Measurements from ENCODE around the gene ADRA1B.

The ADRA1B gene

DNA sequence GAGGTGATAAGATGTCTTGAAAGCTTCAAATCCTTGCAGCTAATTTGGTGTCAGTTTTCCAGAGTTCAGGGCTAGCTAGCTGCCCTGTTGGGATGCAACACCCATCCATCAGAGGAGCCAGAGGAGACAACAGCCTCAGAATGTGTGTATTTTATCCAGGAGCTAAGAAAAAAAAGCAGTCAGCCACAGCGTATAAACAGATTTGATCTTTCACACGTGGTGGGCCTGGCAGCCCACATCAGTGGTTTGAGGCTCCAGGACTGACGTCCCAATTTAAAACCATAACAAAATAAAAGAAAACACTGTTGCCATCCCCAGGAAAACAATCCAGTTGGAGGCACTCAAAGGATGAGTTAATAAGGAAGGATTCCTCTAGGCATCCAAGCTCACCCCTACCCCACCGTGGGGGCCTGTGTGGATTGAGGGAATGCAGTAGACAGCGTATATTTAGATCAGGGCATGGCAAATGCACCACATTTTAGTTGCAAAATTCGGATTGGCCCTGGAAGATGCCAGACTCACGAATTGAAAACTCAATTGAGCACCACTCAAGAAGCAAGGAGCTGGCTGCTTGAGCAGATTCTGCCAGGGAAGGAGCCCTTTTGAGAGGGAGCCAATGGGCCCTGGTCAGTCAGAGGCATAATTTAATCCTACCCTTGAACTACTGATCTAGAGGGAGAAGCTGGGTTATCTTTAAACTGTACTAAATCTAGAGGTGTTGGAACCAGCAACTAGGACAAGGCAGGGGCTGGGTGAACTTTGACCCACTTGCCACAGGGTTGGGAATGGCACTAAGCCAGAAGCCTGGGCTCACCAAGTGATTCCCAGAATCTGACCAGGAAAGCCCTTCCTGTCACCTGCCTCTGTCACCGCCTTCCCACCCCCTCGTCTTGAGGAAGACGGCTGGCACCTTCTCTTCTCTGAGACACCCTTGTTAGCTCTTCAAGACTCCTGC, 17.5 kb downstream of the ADRA1B start:
- Histone ChIP-seq H3K36me3 (ENCODE audit: control insufficient read depth, insufficient read depth, low read length, severe bottlenecking) (no peaks in the 10 kb centered on the region), H3K9ac (ENCODE audit: low read length) (no peak overlapping the region)
- DNase-seq (ENCODE audit: low read depth): no peak

GRCh38 chr5:159935946-159936345, 19.7 kb downstream of the ADRA1B start:
- no peak overlapping the region for H3K9ac ChIP-seq (ENCODE audit: low read length)
- peaks cover 4% of the 10 kb centered on the region for H3K4me1 ChIP-seq (ENCODE audit: control insufficient read depth, insufficient read depth, low read length)
- no peaks in the 10 kb centered on the region for H3K9me3 ChIP-seq (ENCODE audit: control insufficient read depth, low read length)
- no peak for DNase-seq (ENCODE audit: low read depth)
- H3K36me3 ChIP-seq (ENCODE audit: control insufficient read depth, insufficient read depth, low read length, severe bottlenecking): no peaks in the 10 kb centered on the region
- peaks cover 11% of the 10 kb centered on the region for H3K27me3 ChIP-seq (replicated peaks; ENCODE audit: control insufficient read depth, insufficient read depth, low read length)
- H3K4me3 ChIP-seq (ENCODE audit: low read length): no peak overlapping the region

More for the DNA sequence above, 17.5 kb downstream of the ADRA1B start:
- Histone ChIP-seq H3K4me1 (ENCODE audit: control insufficient read depth, insufficient read depth, low read length) (peaks cover 10% of the 10 kb centered on the region), H3K4me3 (ENCODE audit: low read length) (no peak overlapping the region), H3K9me3 (ENCODE audit: control insufficient read depth, low read length) (no peaks in the 10 kb centered on the region), H3K27me3 (replicated peaks; ENCODE audit: control insufficient read depth, insufficient read depth, low read length) (no peaks in the 10 kb centered on the region)

GRCh38 chr5:159936686-159937329, 20.5 kb downstream of the ADRA1B start:
- no peak overlapping the region for H3K9ac ChIP-seq (ENCODE audit: low read length)
- no peaks in the 10 kb centered on the region for H3K36me3 ChIP-seq (ENCODE audit: control insufficient read depth, insufficient read depth, low read length, severe bottlenecking)
- no peaks in the 10 kb centered on the region for H3K9me3 ChIP-seq (ENCODE audit: control insufficient read depth, low read length)
- H3K27me3 ChIP-seq (replicated peaks; ENCODE audit: control insufficient read depth, insufficient read depth, low read length): peaks cover 11% of the 10 kb centered on the region
- no peak for DNase-seq (ENCODE audit: low read depth)
- peaks cover 4% of the 10 kb centered on the region for H3K4me1 ChIP-seq (ENCODE audit: control insufficient read depth, insufficient read depth, low read length)
- no peak overlapping the region for H3K4me3 ChIP-seq (ENCODE audit: low read length)

GRCh38 chr5:159937580-159937979, 21.3 kb downstream of the ADRA1B start:
- DNase-seq (ENCODE audit: low read depth): no peak
- Histone ChIP-seq H3K36me3 (ENCODE audit: control insufficient read depth, insufficient read depth, low read length, severe bottlenecking) (no peaks in the 10 kb centered on the region), H3K27me3 (replicated peaks; ENCODE audit: control insufficient read depth, insufficient read depth, low read length) (peaks cover 11% of the 10 kb centered on the region), H3K4me1 (ENCODE audit: control insufficient read depth, insufficient read depth, low read length) (peaks cover 4% of the 10 kb centered on the region), H3K9me3 (ENCODE audit: control insufficient read depth, low read length) (no peaks in the 10 kb centered on the region), H3K4me3 (ENCODE audit: low read length) (no peak overlapping the region), H3K9ac (ENCODE audit: low read length) (no peak overlapping the region)

DNA sequence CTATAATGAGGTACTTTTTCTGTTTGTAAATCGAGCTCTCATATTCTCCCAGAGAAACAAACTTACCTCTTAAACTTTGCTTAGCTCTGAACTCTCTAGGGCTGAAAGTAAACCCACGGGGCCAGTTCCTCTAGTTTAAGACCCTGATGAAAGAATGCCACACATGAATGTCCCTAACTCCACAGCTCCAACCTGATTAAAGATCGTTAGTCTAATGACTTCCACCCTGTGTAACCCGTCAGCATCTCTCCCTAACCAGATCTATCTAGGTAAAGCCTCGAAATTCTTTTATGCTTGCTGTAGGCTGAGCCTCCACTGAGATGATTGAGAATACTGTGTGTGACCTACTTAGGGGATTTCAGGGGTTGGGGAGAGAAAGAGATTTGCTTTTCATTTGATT, 27.0 kb downstream of the ADRA1B start:
- Histone ChIP-seq H3K9me3 (ENCODE audit: control insufficient read depth, low read length) (no peaks in the 10 kb centered on the region), H3K4me1 (ENCODE audit: control insufficient read depth, insufficient read depth, low read length) (peaks cover 10% of the 10 kb centered on the region), H3K4me3 (ENCODE audit: low read length) (no peak overlapping the region), H3K9ac (ENCODE audit: low read length) (no peak overlapping the region), H3K27me3 (replicated peaks; ENCODE audit: control insufficient read depth, insufficient read depth, low read length) (peaks cover 17% of the 10 kb centered on the region), H3K36me3 (ENCODE audit: control insufficient read depth, insufficient read depth, low read length, severe bottlenecking) (no peaks in the 10 kb centered on the region)
- DNase-seq (ENCODE audit: low read depth): no peak

DNA sequence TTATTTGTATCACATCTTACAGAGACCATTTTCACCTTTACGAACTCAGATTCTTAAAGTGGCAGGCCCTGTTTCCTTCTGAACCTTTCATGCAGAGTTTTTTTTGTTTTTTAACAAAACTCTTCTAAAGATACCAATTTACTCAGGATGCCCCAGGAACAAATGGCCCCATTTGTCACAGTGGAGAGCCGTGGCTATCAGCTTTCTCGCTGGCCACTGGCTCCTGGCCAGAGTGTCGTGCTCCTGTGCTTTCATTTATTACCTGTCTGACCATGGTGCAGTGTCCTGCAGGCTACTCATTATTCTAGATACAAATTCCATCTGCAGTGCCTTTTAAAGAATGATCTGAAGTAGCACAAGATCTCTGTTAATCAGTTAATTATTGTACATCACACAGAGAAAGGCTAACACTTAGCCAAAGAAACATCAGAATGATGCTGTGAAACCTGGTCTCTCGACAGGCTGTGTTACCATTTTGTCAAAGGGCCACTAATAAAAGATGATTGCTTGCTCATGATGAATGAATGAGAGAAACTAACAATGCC, 27.8 kb downstream of the ADRA1B start:
- Histone ChIP-seq H3K4me3 (ENCODE audit: low read length) (no peak overlapping the region), H3K9me3 (ENCODE audit: control insufficient read depth, low read length) (no peaks in the 10 kb centered on the region), H3K36me3 (ENCODE audit: control insufficient read depth, insufficient read depth, low read length, severe bottlenecking) (no peaks in the 10 kb centered on the region), H3K9ac (ENCODE audit: low read length) (no peak overlapping the region), H3K4me1 (ENCODE audit: control insufficient read depth, insufficient read depth, low read length) (peaks cover 10% of the 10 kb centered on the region), H3K27me3 (replicated peaks; ENCODE audit: control insufficient read depth, insufficient read depth, low read length) (peaks cover 17% of the 10 kb centered on the region)
- no peak for DNase-seq (ENCODE audit: low read depth)

GRCh38 chr5:159945359-159945758, 29.1 kb downstream of the ADRA1B start:
- H3K27me3 ChIP-seq (replicated peaks; ENCODE audit: control insufficient read depth, insufficient read depth, low read length): peaks cover 7% of the 10 kb centered on the region
- H3K9ac ChIP-seq (ENCODE audit: low read length): no peak overlapping the region
- no peak for DNase-seq (ENCODE audit: low read depth)
- no peaks in the 10 kb centered on the region for H3K36me3 ChIP-seq (ENCODE audit: control insufficient read depth, insufficient read depth, low read length, severe bottlenecking)
- H3K4me3 ChIP-seq (ENCODE audit: low read length): no peak overlapping the region
- H3K9me3 ChIP-seq (ENCODE audit: control insufficient read depth, low read length): no peaks in the 10 kb centered on the region
- peaks cover 10% of the 10 kb centered on the region for H3K4me1 ChIP-seq (ENCODE audit: control insufficient read depth, insufficient read depth, low read length)

GRCh38 chr5:159947708-159948358, 31.6 kb downstream of the ADRA1B start:
- Histone ChIP-seq H3K36me3 (ENCODE audit: control insufficient read depth, insufficient read depth, low read length, severe bottlenecking) (no peaks in the 10 kb centered on the region), H3K9me3 (ENCODE audit: control insufficient read depth, low read length) (no peaks in the 10 kb centered on the region), H3K27me3 (replicated peaks; ENCODE audit: control insufficient read depth, insufficient read depth, low read length) (peaks cover 6% of the 10 kb centered on the region), H3K4me1 (ENCODE audit: control insufficient read depth, insufficient read depth, low read length) (peaks cover 10% of the 10 kb centered on the region), H3K9ac (ENCODE audit: low read length) (no peak overlapping the region), H3K4me3 (ENCODE audit: low read length) (no peak overlapping the region)
- DNase-seq (ENCODE audit: low read depth): peak; percentile 85

DNA sequence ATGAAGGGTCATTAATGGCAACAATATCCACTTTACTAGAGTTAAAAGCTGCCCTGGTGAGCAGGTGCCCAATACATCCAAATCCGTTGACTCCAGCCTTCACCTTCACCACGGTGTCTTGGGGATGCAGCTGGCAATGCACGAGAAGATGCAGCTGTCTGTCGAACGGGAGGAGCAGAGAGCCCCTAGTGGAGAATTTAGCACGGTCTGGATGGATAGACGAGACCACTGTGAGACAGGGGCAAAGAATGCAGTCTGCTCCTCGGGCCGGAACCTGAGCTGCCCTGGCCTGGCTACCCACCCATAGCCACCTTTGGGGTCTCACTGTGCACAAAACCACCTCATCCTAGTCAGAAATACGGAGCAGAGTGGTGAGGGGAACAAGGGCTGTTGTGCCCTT, 35.1 kb downstream of the ADRA1B start:
- DNase-seq (ENCODE audit: low read depth): no peak
- H3K36me3 ChIP-seq (ENCODE audit: control insufficient read depth, insufficient read depth, low read length, severe bottlenecking): no peaks in the 10 kb centered on the region
- peaks cover 17% of the 10 kb centered on the region for H3K4me1 ChIP-seq (ENCODE audit: control insufficient read depth, insufficient read depth, low read length)
- no peaks in the 10 kb centered on the region for H3K9me3 ChIP-seq (ENCODE audit: control insufficient read depth, low read length)
- no peak overlapping the region for H3K4me3 ChIP-seq (ENCODE audit: low read length)
- no peak overlapping the region for H3K9ac ChIP-seq (ENCODE audit: low read length)
- no peaks in the 10 kb centered on the region for H3K27me3 ChIP-seq (replicated peaks; ENCODE audit: control insufficient read depth, insufficient read depth, low read length)

GRCh38 chr5:159951834-159952233, 35.6 kb downstream of the ADRA1B start:
- Histone ChIP-seq H3K4me1 (ENCODE audit: control insufficient read depth, insufficient read depth, low read length) (peaks cover 21% of the 10 kb centered on the region), H3K9ac (ENCODE audit: low read length) (no peak overlapping the region), H3K4me3 (ENCODE audit: low read length) (no peak overlapping the region), H3K9me3 (ENCODE audit: control insufficient read depth, low read length) (no peaks in the 10 kb centered on the region), H3K27me3 (replicated peaks; ENCODE audit: control insufficient read depth, insufficient read depth, low read length) (no peaks in the 10 kb centered on the region), H3K36me3 (ENCODE audit: control insufficient read depth, insufficient read depth, low read length, severe bottlenecking) (no peaks in the 10 kb centered on the region)
- peak; percentile 22 for DNase-seq (ENCODE audit: low read depth)

GRCh38 chr5:159953609-159954008, 37.3 kb downstream of the ADRA1B start:
- Histone ChIP-seq H3K27me3 (replicated peaks; ENCODE audit: control insufficient read depth, insufficient read depth, low read length) (no peaks in the 10 kb centered on the region), H3K9me3 (ENCODE audit: control insufficient read depth, low read length) (no peaks in the 10 kb centered on the region), H3K9ac (ENCODE audit: low read length) (no peak overlapping the region), H3K36me3 (ENCODE audit: control insufficient read depth, insufficient read depth, low read length, severe bottlenecking) (no peaks in the 10 kb centered on the region), H3K4me3 (ENCODE audit: low read length) (no peak overlapping the region), H3K4me1 (ENCODE audit: control insufficient read depth, insufficient read depth, low read length) (peaks cover 11% of the 10 kb centered on the region)
- no peak for DNase-seq (ENCODE audit: low read depth)
